ENCODE data around the gene ZBTB20. TPM values are rescaled to one million over a fixed set of nuclear protein-coding genes. Genes with fewer than 3 reads are reported as not detected.

The ZBTB20 gene
- total and polyA plus RNA-seq, 10 of the 15 experiments (the other 5 are each of a cell fraction or from before 2014, with no cell fraction given) = 0.20 to 5.5 (median 2.2) TPM

GRCh38 chr3:114336857-114337256 is 810.2 kb downstream of the ZBTB20 start (continued):
- TF ChIP-seq FOXM1 (IDR thresholded peaks at IDR 0.05; ENCODE audit: low read depth, low read length) = no peak

DNA sequence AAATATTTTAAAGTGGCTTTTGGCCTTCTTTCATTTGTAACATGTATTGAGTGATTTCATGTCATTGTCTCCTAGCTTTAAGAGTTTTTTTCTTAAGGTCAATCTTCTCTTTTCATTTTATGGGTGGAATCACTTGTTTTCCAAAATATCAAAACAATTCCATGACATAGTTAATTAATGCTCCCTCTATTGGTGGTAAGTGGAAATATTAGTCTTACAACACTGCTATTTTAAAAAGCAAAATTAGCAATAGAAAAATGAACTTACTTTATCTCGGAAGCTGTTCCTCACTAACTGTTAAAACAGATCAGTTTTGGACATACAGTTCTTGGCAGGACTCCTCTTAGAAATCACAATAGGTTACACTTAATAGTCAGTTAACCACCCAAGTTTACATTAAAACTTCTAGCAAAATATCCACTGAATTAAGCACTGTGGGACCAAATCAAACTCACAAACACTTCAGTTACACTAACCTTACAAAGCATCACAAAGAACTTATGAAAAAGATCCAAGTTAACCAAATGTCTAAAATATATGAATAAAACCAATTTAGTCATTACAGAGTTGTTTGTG is 810.9 kb downstream of the ZBTB20 start:
- ChIA-PET SMC1A (ENCODE audit: uncharacterized antibody, unreplicated experiment) (interaction anchor here (0.8 to 5.1 kb wide), 9 partner anchors 10 to 49 kb away, joined by 3 to 54 read pairs (median 6); partner anchors contain the start of gene TIGIT), RAD21 (ENCODE audit: unreplicated experiment) (interaction anchor here (1.0 to 4.7 kb wide), 6 partner anchors 8 to 82 kb away, joined by 3 to 38 read pairs (median 4); partner anchors contain the start of gene TIGIT), CTCF (interaction anchor here (0.6 to 4.4 kb wide), 20 partner anchors 8 to 185 kb away, joined by 3 to 32 read pairs (median 6); partner anchors contain the start of gene TIGIT), POLR2A (interaction anchor here (1.2 kb wide), 1 partner anchor 12 kb away, joined by 4 read pairs; no protein-coding TSS in a partner anchor)
- no peak overlapping the region for H3K4me3 ChIP-seq
- H3K79me2 ChIP-seq (ENCODE audit: control insufficient read depth, insufficient read depth, low read length) = no peaks in the 10 kb centered on the region
- ATAC-seq = no peak
- H2AFZ ChIP-seq (ENCODE audit: control insufficient read depth, low read depth, low read length) = no peak overlapping the region
- intact Hi-C loops (cut with micrococcal nuclease; ENCODE audit: unreplicated experiment) = no loop called here
- no peaks in the 10 kb centered on the region for H4K20me1 ChIP-seq (ENCODE audit: control insufficient read depth, insufficient read depth)
- H3K36me3 ChIP-seq (ENCODE audit: control insufficient read depth in 2 of 2, insufficient read depth in 2 of 2, low read length in 1 of 2) = peaks cover 0 to 3% of the 10 kb centered on the region in 2 experiments; a peak in 1 of 4 replicates
- BruUV-seq (replicated peaks) = no TSS peak
- H3K4me1 ChIP-seq (ENCODE audit: control insufficient read depth, insufficient read depth, low read length) = peaks cover 14% of the 10 kb centered on the region; the same call in 1 of the 2 replicates
- H3K27ac ChIP-seq (ENCODE audit: control insufficient read depth, insufficient read depth) = no peak overlapping the region
- no peak overlapping the region for H3K9ac ChIP-seq (ENCODE audit: control insufficient read depth, insufficient read depth, low read length)
- WGBS (ENCODE audit: insufficient coverage, insufficient replicate concordance, low lambda C conversion rate, missing lambda C conversion rate) = 97% methylated on average over 1 of the region's 1 CpG
- DNase-seq (ENCODE audit: low read depth, low spot score) = no peak
- in situ Hi-C loops (cut with MboI) = no loop called here
- no peaks in the 10 kb centered on the region for H3K27me3 ChIP-seq (replicated peaks in 1 of 2; ENCODE audit: control insufficient read depth in 2 of 2, insufficient read depth in 2 of 2, low read length in 1 of 2)
- no peak overlapping the region for H3K4me2 ChIP-seq (ENCODE audit: control insufficient read depth, insufficient read depth)
- H3K9me3 ChIP-seq (replicated peaks; ENCODE audit: control insufficient read depth, insufficient read depth, low read length) = peaks cover 7% of the 10 kb centered on the region; the same call in 2 of the 3 replicates
- no peak for FAIRE-seq
- TF ChIP-seq IRF4 (IDR thresholded peaks at IDR 0.05; ENCODE audit: low read depth, low read length) = no peak
- TF ChIP-seq, protein P1, sequence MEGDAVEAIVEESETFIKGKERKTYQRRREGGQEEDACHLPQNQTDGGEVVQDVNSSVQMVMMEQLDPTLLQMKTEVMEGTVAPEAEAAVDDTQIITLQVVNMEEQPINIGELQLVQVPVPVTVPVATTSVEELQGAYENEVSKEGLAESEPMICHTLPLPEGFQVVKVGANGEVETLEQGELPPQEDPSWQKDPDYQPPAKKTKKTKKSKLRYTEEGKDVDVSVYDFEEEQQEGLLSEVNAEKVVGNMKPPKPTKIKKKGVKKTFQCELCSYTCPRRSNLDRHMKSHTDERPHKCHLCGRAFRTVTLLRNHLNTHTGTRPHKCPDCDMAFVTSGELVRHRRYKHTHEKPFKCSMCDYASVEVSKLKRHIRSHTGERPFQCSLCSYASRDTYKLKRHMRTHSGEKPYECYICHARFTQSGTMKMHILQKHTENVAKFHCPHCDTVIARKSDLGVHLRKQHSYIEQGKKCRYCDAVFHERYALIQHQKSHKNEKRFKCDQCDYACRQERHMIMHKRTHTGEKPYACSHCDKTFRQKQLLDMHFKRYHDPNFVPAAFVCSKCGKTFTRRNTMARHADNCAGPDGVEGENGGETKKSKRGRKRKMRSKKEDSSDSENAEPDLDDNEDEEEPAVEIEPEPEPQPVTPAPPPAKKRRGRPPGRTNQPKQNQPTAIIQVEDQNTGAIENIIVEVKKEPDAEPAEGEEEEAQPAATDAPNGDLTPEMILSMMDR (IDR thresholded peaks at IDR 0.05 in 2 of 3, conservative IDR thresholded peaks at IDR 0.05 in 1 of 3; ENCODE audit: control insufficient read depth in 2 of 3, extremely low read depth in 1 of 3, insufficient read depth in 1 of 3, low read depth in 3 of 3, low read length in 3 of 3) = peak; percentile 19 to 33 (median 30); a peak in 4 of 6 replicates
- no peak for TF ChIP-seq NFIC (IDR thresholded peaks at IDR 0.05; ENCODE audit: low read depth, low read length)
- TF ChIP-seq, protein P2, sequence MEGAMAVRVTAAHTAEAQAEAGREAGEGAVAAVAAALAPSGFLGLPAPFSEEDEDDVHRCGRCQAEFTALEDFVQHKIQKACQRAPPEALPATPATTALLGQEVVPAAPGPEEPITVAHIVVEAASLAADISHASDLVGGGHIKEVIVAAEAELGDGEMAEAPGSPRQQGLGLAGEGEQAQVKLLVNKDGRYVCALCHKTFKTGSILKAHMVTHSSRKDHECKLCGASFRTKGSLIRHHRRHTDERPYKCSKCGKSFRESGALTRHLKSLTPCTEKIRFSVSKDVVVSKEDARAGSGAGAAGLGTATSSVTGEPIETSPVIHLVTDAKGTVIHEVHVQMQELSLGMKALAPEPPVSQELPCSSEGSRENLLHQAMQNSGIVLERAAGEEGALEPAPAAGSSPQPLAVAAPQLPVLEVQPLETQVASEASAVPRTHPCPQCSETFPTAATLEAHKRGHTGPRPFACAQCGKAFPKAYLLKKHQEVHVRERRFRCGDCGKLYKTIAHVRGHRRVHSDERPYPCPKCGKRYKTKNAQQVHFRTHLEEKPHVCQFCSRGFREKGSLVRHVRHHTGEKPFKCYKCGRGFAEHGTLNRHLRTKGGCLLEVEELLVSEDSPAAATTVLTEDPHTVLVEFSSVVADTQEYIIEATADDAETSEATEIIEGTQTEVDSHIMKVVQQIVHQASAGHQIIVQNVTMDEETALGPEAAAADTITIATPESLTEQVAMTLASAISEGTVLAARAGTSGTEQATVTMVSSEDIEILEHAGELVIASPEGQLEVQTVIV (IDR thresholded peaks at IDR 0.05; ENCODE audit: borderline replicate concordance, partially characterized antibody) = no peak
- no peak for TF ChIP-seq IKZF2 (IDR thresholded peaks at IDR 0.05)
- TF ChIP-seq MYC (IDR thresholded peaks at IDR 0.05; ENCODE audit: insufficient read depth, insufficient read length, insufficient replicate concordance, low read length, severe bottlenecking) = no peak
- no peak for TF ChIP-seq MAX (IDR thresholded peaks at IDR 0.05; ENCODE audit: low read depth, low read length)
- TF ChIP-seq, protein P3, sequence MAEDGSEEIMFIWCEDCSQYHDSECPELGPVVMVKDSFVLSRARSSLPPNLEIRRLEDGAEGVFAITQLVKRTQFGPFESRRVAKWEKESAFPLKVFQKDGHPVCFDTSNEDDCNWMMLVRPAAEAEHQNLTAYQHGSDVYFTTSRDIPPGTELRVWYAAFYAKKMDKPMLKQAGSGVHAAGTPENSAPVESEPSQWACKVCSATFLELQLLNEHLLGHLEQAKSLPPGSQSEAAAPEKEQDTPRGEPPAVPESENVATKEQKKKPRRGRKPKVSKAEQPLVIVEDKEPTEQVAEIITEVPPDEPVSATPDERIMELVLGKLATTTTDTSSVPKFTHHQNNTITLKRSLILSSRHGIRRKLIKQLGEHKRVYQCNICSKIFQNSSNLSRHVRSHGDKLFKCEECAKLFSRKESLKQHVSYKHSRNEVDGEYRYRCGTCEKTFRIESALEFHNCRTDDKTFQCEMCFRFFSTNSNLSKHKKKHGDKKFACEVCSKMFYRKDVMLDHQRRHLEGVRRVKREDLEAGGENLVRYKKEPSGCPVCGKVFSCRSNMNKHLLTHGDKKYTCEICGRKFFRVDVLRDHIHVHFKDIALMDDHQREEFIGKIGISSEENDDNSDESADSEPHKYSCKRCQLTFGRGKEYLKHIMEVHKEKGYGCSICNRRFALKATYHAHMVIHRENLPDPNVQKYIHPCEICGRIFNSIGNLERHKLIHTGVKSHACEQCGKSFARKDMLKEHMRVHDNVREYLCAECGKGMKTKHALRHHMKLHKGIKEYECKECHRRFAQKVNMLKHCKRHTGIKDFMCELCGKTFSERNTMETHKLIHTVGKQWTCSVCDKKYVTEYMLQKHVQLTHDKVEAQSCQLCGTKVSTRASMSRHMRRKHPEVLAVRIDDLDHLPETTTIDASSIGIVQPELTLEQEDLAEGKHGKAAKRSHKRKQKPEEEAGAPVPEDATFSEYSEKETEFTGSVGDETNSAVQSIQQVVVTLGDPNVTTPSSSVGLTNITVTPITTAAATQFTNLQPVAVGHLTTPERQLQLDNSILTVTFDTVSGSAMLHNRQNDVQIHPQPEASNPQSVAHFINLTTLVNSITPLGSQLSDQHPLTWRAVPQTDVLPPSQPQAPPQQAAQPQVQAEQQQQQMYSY (CRISPR knock-in tag; IDR thresholded peaks at IDR 0.05) = no peak
- no peak for TF ChIP-seq ZNF384 (IDR thresholded peaks at IDR 0.05; ENCODE audit: borderline replicate concordance, low read depth, low read length)
